Measurements from ENCODE around the gene FRAS1. TPM values are rescaled to one million over a fixed set of nuclear protein-coding genes. Genes with fewer than 3 reads are reported as not detected.

The FRAS1 gene
- total and polyA plus RNA-seq, 11 donors = 0.57 to 13.4 (median 3.2) TPM

DNA sequence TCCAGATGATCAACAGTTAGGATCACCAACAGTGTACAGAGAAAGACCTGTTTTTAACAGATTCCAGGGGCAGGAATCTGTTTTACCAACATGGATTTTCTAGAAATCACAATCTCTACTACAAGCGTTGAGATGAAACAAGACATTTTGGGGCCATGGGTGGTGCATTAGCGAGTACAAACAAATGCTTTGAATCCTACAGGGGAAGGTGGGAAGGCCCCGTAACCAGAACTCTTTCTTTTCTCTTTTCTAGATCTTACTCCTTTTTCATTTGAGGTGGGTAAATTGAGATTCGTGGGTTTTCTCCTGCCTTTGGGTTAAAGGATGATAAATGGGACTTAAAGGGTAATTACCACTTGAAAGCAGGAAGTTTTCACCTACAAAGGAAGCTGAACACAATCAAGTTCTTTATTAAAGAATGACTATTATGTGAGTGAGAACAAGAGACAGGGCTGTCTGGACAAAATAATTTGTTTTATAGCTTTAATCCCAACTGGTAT lies 304.5 kb downstream of the FRAS1 start:
- Histone ChIP-seq H3K27ac (no peak overlapping the region), H3K27me3 (no peaks in the 10 kb centered on the region), H3K36me3 (no peaks in the 10 kb centered on the region), H3K9me3 (no peaks in the 10 kb centered on the region), H3K4me1 (no peaks in the 10 kb centered on the region), H3K4me3 (no peak overlapping the region)
- intact Hi-C loops (cut with DNase I) = no loop called here
- TF ChIP-seq, protein P1, sequence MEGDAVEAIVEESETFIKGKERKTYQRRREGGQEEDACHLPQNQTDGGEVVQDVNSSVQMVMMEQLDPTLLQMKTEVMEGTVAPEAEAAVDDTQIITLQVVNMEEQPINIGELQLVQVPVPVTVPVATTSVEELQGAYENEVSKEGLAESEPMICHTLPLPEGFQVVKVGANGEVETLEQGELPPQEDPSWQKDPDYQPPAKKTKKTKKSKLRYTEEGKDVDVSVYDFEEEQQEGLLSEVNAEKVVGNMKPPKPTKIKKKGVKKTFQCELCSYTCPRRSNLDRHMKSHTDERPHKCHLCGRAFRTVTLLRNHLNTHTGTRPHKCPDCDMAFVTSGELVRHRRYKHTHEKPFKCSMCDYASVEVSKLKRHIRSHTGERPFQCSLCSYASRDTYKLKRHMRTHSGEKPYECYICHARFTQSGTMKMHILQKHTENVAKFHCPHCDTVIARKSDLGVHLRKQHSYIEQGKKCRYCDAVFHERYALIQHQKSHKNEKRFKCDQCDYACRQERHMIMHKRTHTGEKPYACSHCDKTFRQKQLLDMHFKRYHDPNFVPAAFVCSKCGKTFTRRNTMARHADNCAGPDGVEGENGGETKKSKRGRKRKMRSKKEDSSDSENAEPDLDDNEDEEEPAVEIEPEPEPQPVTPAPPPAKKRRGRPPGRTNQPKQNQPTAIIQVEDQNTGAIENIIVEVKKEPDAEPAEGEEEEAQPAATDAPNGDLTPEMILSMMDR (IDR thresholded peaks at IDR 0.05) = no peak
- no peak for TF ChIP-seq POLR2A (IDR thresholded peaks at IDR 0.05)
- ATAC-seq (no peak), DNase-seq (no peak)
- 75 to 90% (median 79%) methylated on average over 4 of the region's 4 CpGs for WGBS, 4 donors

GRCh38 chr4:78362310-78362709 lies 305.2 kb downstream of the FRAS1 start:
- ATAC-seq = no peak
- H3K9me3 ChIP-seq = no peaks in the 10 kb centered on the region
- H3K27me3 ChIP-seq = no peaks in the 10 kb centered on the region
- TF ChIP-seq POLR2A (IDR thresholded peaks at IDR 0.05) = no peak
- TF ChIP-seq, protein P1 (IDR thresholded peaks at IDR 0.05) = no peak
- intact Hi-C loops (cut with DNase I) = no loop called here
- H3K4me3 ChIP-seq = no peak overlapping the region
- H3K27ac ChIP-seq = no peak overlapping the region
- DNase-seq = no peak
- WGBS, 4 donors = 97 to 98% (median 97%) methylated on average over 6 of the region's 6 CpGs
- H3K36me3 ChIP-seq = no peaks in the 10 kb centered on the region
- H3K4me1 ChIP-seq = no peaks in the 10 kb centered on the region

- H3K27ac ChIP-seq = no peak overlapping the region
- no peaks in the 10 kb centered on the region for H3K4me1 ChIP-seq
- intact Hi-C loops (cut with DNase I) = no loop called here
- H3K27me3 ChIP-seq = no peaks in the 10 kb centered on the region
- ATAC-seq (no peak), DNase-seq (no peak)
- WGBS, 4 donors = 37 to 42% (median 40%) methylated on average over 6 of the region's 6 CpGs
- H3K4me3 ChIP-seq = no peak overlapping the region
- TF ChIP-seq, protein P1 (IDR thresholded peaks at IDR 0.05) = no peak
- no peak for TF ChIP-seq POLR2A (IDR thresholded peaks at IDR 0.05)
- H3K9me3 ChIP-seq = no peaks in the 10 kb centered on the region
- H3K36me3 ChIP-seq = no peaks in the 10 kb centered on the region
Observed at GRCh38 chr4:78363031-78363570, 306.0 kb downstream of the FRAS1 start.

GRCh38 chr4:78369679-78370078 lies 312.6 kb downstream of the FRAS1 start:
- Histone ChIP-seq H3K4me3 (no peak overlapping the region), H3K27me3 (no peaks in the 10 kb centered on the region), H3K36me3 (no peaks in the 10 kb centered on the region), H3K4me1 (no peaks in the 10 kb centered on the region), H3K9me3 (no peaks in the 10 kb centered on the region), H3K27ac (no peak overlapping the region)
- ATAC-seq = no peak
- no peak for TF ChIP-seq POLR2A (IDR thresholded peaks at IDR 0.05)
- TF ChIP-seq, protein P1 (IDR thresholded peaks at IDR 0.05) = no peak
- DNase-seq = no peak
- intact Hi-C loops (cut with DNase I) = no loop called here
- WGBS, 4 donors = 67 to 80% (median 73%) methylated on average over 4 of the region's 4 CpGs

Data from heart left ventricle (tissue), 16 donors.